Hematopoietic multipotent progenitor cell treated with erythropoietin and hydrocortisone succinate and interleukin-3 and kit ligand, for 8 days (in vitro differentiated cells): Measurements from ENCODE around the gene PLAC9.
"Not testable (repeated sequence)": the region's sequence is repeated elsewhere in the genome, so short reads cannot be mapped to it uniquely, and the experiment has no call there.

ENCODE experiments used
- DNase-seq: peaks from one replicate; pipeline ENCODE4 v3.0.0-alpha.2; 2015

The PLAC9 gene

GRCh38 chr10:80140251-80140650 is 7.7 kb downstream of the PLAC9 start:
- DNase-seq = no peak

GRCh38 chr10:80141696-80142460 is 9.3 kb downstream of the PLAC9 start:
- no peak for DNase-seq

DNA sequence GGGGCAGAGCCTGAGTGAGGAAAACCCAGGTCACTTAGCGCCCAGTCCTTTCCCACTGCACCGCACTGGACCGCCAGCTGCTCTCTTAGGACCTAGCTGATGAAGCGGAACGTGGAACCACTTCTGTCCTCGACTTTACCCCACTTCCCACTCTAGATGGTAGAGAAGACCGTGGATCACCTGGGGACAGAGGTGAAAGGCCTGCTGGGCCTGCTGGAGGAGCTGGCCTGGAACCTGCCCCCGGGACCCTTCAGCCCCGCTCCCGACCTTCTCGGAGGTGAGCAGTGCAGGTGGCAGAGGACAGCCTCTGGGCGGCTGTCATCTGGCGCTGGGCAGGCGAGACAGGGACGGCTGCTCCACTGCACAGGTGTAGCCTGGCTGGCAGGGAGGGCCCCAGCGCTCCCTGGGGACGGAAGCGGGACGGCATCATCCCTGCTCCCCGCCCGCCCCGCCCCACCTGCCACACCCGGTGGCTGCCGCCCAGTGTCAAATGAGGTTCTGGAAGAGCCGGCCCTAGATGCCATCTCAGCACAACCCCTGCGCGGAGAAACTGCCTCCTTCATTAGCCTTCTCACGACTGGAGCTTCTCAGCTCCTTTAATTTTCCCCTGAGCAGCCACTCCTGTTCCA is 11.7 kb downstream of the PLAC9 start:
- DNase-seq = peak; percentile 16

GRCh38 chr10:80144696-80145131 is 12.2 kb downstream of the PLAC9 start:
- DNase-seq = no peak

GRCh38 chr10:80145406-80146308 is 13.1 kb downstream of the PLAC9 start:
- DNase-seq = not testable (repeated sequence)

DNA sequence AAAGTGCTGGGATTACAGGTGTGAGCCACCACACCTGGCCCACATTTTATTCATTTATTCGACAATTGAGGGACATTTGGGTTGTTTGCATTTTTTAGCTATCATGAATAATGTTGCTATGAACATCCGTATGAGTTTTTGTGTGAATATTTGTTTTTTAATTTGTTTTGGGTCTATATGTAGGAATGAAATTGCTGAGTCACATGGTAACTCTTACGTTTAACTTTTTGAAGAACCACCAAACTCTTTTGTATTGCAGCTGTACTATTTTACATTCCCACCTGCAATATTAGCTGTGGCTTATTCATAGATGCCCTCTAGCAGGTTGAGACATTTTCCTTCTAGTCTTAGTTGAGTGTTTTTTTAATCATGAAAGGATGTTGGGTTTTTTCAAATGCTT is 14.4 kb downstream of the PLAC9 start:
- no peak for DNase-seq

GRCh38 chr10:80148166-80148805 is 15.8 kb downstream of the PLAC9 start:
- no peak for DNase-seq

DNA sequence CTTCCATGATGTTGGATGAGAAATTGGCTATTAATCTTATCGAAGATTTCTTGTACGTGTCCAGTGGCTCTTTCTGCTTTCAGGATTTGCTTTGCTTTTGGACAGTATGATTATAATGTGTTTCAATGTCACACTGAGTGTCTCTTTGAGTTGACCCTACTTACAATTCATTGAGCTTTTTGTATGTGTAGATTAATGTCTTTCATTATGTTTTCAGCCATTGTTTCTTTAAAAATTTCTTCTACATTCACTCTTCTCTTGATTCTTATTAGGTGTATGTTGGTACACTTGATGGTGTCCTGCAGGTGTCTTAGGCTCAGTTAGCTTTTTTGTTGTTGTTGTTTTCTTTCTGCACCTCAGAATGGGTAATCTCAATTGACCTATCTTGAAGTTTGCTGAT is 16.6 kb downstream of the PLAC9 start:
- no peak for DNase-seq

DNA sequence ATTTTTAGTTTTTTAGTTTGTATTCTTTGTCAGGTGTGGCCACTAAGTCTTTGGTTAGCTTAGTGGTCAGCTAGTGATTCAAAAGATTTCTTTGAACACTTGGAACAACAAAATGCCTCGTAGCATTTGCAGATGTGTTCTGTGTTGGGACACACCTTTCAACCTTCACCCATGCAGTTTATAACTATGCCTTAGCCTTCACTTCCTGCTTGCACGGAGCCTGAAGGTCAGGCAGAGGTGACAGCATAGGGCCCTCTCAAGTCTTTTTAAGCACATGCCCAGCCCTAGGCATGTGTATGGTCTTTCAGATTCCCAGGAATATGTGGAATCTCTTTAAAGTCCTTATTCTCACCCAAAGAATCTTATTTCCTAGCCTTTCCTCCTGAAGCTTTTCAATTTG is 17.6 kb downstream of the PLAC9 start:
- no peak for DNase-seq

DNA sequence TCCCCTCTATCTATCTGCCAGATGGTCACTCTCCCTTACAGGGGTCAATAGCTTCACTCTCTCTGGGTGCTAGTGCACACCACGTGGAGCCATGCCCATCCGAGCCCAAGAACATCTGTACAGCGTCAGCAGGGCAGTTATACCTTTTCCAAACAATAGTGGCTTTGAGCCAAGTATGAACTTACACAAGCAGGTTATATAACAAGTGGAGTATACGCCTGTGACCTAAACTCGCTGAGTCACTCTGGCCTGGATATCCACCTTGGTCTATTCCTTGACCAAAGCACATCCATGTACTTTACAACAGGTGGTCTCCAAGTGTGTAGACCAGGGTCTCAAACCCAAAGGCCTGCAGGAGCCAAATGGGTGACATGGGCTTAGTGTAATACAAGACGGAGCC is 20.3 kb downstream of the PLAC9 start:
- DNase-seq = no peak

DNA sequence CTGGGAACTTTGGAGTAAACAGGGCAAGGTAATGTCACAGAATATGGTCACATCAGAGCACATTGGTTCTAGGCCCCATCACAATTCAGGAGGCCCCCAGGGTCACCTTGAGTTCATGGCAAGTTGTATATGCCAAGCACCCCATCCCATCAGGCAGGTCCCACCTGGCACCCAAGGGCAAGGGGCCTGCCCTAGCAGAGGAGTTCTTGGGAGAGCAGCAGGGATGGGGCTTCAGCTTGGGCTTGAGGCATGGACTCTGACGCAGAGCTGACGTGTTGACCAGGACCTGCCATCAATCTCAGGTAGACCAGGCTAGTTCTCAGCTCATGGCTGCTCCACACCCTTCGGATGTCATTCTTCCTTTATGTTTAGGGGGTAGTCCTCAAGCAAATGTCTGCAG is 20.9 kb downstream of the PLAC9 start:
- no peak for DNase-seq

DNA sequence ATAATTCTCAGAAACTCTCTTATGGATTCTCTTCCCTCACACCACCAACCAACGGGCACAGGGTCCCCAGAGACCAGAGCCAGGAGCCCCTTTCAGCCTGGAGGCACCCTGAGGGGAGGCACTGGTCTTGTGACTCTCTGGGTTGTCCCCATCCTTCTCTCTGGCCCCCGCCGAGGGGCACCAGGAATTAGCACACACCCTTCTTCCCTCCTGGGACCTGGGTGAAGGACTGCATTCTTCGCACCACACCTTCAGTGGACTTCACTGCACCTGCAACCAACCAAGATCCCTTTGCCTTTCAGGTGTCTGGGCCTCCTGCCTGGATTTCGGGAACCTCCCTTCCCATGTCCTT is 22.1 kb downstream of the PLAC9 start:
- no peak for DNase-seq

DNA sequence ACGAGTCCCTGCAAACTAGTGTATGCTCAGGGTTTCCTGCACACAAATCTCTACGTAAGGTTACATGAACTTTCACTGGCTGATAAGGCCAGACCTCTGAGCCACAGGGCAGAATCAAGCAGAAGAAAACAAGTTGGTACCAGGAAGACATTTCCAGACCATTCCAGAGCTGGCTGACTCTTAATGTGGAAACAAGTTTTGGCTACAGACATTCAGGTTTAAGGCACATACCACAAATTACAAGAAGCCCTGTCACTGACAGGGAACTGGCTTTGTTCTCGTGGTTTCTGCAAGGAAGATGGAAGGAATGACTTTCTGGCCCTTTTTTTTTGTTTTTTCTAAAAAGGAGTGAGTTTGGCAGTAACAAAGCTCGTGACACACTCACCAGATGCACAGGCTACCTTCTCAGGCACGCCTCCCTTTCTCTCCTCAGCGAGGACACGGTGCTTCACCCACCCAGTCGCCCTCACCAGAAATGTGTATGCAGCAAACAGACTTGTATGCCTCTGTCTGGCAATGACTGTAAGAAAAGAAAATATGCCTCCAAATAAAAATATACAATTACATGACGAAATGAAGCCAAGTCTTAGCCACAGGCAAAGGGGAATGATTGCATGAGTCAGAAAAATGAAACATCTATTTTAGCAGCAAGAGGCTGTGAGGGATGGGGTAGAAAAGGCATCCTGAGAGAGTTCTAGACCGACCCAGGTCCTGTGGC is 22.6 kb downstream of the PLAC9 start:
- DNase-seq = no peak

DNA sequence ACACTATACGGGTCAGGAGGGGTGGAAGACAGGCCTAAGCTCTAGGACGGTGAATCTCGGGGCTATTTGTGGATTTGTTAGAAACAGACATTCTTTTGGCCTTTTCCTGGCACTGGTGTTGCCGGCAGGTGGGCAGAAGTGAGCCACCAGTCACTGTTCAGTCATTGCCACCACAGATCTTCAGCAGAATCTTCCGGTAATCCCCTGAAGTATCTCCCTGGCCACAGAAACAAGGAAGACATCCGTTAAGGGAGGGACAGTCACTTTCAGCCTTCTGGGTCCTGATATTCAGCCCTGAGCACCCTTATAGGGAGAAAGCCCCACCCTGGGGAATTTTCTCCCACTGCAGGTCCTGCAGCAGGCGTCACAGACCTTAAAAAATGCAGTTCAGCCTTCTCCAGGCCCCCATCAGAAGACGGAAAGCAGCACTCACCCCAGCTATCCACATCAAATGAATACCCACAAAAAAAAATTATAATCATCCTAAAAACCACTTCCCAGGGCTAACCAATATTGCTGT is 23.2 kb downstream of the PLAC9 start:
- no peak for DNase-seq

DNA sequence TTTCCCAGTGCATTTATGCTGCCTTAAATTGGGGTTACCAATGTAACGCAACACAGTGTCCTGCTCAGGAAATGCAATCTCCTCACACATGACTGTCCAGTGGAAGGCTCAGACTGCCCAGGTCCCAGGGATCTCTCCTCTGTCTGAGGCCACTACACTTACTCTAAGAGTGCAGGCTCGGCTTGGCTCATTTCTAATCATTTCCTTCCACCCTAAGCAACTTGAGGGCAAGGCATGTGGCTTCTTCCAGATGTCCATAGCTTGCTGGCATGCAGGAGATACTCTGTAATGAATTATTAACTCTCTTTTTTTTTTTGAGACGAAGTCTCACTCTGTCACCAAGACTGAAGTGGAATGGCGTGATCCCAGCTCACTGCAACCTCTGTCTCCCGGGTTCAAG is 23.7 kb downstream of the PLAC9 start:
- DNase-seq = no peak

DNA sequence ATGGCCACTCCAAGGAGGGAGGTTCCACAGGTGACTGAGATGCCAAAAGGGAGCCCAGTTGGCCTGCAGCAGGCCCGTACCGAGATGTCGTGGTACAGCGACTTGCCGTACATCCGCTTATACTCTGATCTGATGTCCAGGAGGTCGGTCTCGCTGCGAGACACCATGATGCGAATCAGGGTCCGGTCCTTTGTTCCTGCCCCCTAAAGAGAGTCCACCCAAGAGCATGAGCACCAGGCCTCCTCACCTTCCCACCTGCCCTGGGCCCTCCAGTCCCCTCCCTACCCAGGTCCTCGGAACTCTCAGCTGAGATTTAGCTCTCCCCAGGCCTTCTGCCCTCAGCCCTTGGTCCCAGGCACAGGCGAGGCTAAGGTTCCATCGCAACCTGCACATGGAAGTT is 25.0 kb downstream of the PLAC9 start:
- no peak for DNase-seq

- no peak for DNase-seq
These were observed 25.6 kb downstream of the PLAC9 start for GRCh38 chr10:80158126-80158525.

DNA sequence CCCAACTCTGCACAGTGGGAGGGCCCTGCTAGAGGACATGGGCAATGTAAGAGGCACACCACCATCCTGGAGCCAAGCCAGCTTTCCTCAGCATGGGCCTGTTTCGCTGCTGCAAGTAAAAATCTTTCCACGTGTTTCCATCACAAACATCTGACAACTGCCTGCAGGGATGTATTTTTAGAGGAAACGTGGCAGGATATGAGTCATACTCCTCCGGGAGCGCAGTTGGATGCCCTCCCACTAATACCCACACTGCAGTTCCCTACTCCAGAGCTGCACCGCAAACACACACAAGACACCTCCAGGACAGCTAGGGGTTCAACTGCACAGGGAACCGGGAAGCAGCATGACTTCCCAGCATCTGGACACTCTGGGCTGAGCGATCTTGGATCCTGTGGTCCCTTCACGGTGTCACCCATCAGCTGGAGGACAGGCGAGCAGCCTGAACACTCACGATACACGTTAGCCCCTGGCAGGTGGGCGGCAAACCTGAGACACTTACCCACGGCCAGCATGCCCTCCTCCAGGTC is 26.1 kb downstream of the PLAC9 start:
- peak; percentile 51 for DNase-seq

GRCh38 chr10:80159166-80159873 is 26.8 kb downstream of the PLAC9 start:
- no peak for DNase-seq

GRCh38 chr10:80160361-80161320 is 28.1 kb downstream of the PLAC9 start:
- no peak for DNase-seq
